ENCODE measurements around the gene KLHDC8B.

DNA sequence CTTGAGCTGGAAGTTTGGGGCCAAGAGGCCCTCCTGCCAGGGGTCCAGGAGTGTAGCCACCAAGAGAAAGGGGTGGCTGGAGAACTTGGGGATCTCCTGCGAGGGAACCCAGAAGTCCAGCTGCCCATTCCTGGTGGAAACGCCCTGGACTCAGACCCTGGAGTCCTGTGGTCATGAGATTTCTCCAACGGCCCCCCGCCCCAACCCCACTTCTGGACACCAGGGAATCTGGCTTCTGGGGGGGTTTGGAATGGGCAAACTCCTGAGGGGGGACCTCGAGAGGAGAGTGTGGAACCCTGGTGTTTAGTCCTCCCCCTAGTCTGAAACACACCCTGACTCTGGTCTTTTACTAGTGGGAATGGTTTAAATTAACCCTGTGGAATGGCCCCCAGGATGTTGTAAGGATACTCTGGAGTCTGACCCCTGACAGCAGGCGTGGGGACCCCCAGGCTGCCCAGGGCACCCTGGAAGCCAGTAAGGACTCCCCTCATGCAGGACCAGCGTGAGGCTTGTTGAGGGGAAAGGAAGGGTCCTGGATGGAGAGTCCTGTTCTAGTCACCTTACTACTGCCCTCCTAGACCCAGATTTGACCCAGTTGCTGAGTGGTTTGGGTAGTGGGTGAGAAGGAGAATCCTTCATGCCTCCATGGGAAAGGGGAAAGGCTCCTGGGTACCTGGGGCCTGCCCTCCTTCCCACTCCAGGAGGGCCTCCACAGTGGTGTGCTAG lies 540 bp downstream of the KLHDC8B start:
- TF ChIP-seq POLR2A (IDR thresholded peaks at IDR 0.05; ENCODE audit: low read depth, low read length) (no peak), POLR2AphosphoS5 (IDR thresholded peaks at IDR 0.05; ENCODE audit: low read depth, low read length) (no peak), TAF1 (IDR thresholded peaks at IDR 0.05; ENCODE audit: low read depth, low read length) (no peak), POU2F2 (IDR thresholded peaks at IDR 0.05; ENCODE audit: low read depth, low read length) (no peak)
